Endodermal cell (in vitro differentiated cells): ENCODE measurements around the gene KCNMB3. TPM values are rescaled to one million over a fixed set of nuclear protein-coding genes. Genes with fewer than 3 reads are reported as not detected.
"Not testable (repeated sequence)": the region's sequence is repeated elsewhere in the genome, so short reads cannot be mapped to it uniquely, and the experiment has no call there.

Source experiments
- DNase-seq: peaks from one replicate; pipeline ENCODE4 v3.0.0-alpha.2; 2017
- H3K27ac ChIP-seq: 2 replicates; pipeline ENCODE4 v1.5.1; 2013; ENCODE audit warnings: mild to moderate bottlenecking, low read depth, low read length, moderate library complexity
- H3K27me3 ChIP-seq: 2 replicates; pipeline ENCODE4 v1.6.1; 2013; ENCODE audit warnings: mild to moderate bottlenecking, low read length, moderate library complexity; ENCODE audit not compliant: insufficient read depth, control insufficient read depth, poor library complexity, severe bottlenecking
- H3K36me3 ChIP-seq: 2 replicates; pipeline ENCODE4 v1.7.0; 2013; ENCODE audit warnings: mild to moderate bottlenecking, low read length, moderate library complexity; ENCODE audit not compliant: control insufficient read depth, insufficient read depth
- H3K4me1 ChIP-seq: one replicate; pipeline ENCODE4 v1.7.0; 2013; ENCODE audit warnings: low read length; ENCODE audit not compliant: control insufficient read depth, insufficient read depth
- H3K4me3 ChIP-seq: 2 replicates; pipeline ENCODE4 v1.5.1; 2013; ENCODE audit warnings: mild to moderate bottlenecking, low read length, moderate library complexity
- H3K9ac ChIP-seq: 2 replicates; pipeline ENCODE4 v1.6.1; 2013; ENCODE audit warnings: mild to moderate bottlenecking, low read length, moderate library complexity; ENCODE audit not compliant: poor library complexity, severe bottlenecking; ENCODE audit errors: extremely low read depth
- H3K9me3 ChIP-seq: 2 replicates; pipeline ENCODE4 v1.6.1; 2013; ENCODE audit warnings: mild to moderate bottlenecking, low read length, moderate library complexity; ENCODE audit not compliant: control insufficient read depth
- H3K27ac Mint-ChIP-seq: 2 replicates; pipeline ENCODE4 v1.8.0; 2020; ENCODE audit warnings: mixed read lengths
- H3K27me3 Mint-ChIP-seq: 2 replicates; pipeline ENCODE4 v1.8.0; 2021; ENCODE audit warnings: mild to moderate bottlenecking, mixed read lengths; ENCODE audit not compliant: insufficient read depth
- H3K36me3 Mint-ChIP-seq: 2 replicates; pipeline ENCODE4 v1.8.0; 2020; ENCODE audit warnings: low read depth, mixed read lengths
- H3K4me1 Mint-ChIP-seq: 2 replicates; pipeline ENCODE4 v1.8.0; 2020; ENCODE audit warnings: mixed read lengths
- H3K4me3 Mint-ChIP-seq: 2 replicates; pipeline ENCODE4 v1.8.0; 2020; ENCODE audit warnings: mild to moderate bottlenecking, moderate library complexity, mixed read lengths
- H3K9me3 Mint-ChIP-seq: 2 replicates; pipeline ENCODE4 v1.8.0; 2020; ENCODE audit warnings: mild to moderate bottlenecking, mixed read lengths
- WGBS, 2 experiments: methylation state at CpG; one replicate each; pipeline versions ENCODE4 v1.1.5 to v1.1.7; 2013; ENCODE audit warnings: missing lambda C conversion rate in 2 of 2, mixed read lengths in 1 of 2; ENCODE audit not compliant: insufficient coverage in 1 of 2, insufficient read length in 1 of 2; 5-methylcytosine and 5-hydroxymethylcytosine counted together
- total RNA-seq, 2 donors: library from RNA; stranded (reverse); fragmentation: NEBNext Ultra II Directional in 1 of 2; extraction: Animal tissue kit (Norgen Biotek cat#: 25700) in 1 of 2; gene quantifications; 2 replicates in 1 of 2; 3 replicates in 1 of 2; pipeline ENCODE4 v1.2.1, GENCODE V29; 2021
- TF ChIP-seq, protein P1 (sequence below): fragments of 200-600 bp; sonication (generic); conservative IDR thresholded peaks from 2 replicates; pipeline ENCODE4 v1.5.0; 2021; ENCODE audit warnings: antibody characterized with exemption, mild to moderate bottlenecking

KCNMB3 gene
- total RNA-seq, 2 donors from 2014 or later: 2.4 to 2.6 TPM

DNA sequence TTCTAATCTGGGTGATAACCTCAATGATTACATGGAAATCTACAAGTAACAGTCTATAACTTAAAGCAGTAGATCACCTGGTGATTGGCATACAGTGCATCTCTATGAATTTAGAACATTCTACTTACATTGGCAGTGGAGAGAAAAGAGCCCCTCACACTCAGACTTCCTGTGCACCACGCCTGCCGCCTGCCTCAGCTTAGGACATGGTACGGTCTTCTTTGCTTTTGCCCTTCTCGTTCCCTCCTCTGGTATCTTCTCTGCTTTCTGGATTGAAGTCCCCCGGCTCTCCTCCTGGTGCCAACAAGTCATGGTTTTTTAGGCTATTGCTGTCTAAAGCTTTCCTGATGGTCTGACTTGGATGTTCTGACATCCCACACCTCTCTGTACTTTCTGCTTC is 7.9 kb upstream of the KCNMB3 start:
- Mint-ChIP-seq H3K36me3 (peaks cover 7% of the 10 kb centered on the region), H3K4me3 (no peak overlapping the region), H3K27me3 (peaks cover 21% of the 10 kb centered on the region), H3K4me1 (no peaks in the 10 kb centered on the region), H3K27ac (no peak overlapping the region), H3K9me3 (peaks cover 26% of the 10 kb centered on the region)
- no peak for DNase-seq
- H3K9me3 ChIP-seq: peaks cover 8% of the 10 kb centered on the region
- H3K9ac ChIP-seq: no peak overlapping the region
- TF ChIP-seq, protein P1, sequence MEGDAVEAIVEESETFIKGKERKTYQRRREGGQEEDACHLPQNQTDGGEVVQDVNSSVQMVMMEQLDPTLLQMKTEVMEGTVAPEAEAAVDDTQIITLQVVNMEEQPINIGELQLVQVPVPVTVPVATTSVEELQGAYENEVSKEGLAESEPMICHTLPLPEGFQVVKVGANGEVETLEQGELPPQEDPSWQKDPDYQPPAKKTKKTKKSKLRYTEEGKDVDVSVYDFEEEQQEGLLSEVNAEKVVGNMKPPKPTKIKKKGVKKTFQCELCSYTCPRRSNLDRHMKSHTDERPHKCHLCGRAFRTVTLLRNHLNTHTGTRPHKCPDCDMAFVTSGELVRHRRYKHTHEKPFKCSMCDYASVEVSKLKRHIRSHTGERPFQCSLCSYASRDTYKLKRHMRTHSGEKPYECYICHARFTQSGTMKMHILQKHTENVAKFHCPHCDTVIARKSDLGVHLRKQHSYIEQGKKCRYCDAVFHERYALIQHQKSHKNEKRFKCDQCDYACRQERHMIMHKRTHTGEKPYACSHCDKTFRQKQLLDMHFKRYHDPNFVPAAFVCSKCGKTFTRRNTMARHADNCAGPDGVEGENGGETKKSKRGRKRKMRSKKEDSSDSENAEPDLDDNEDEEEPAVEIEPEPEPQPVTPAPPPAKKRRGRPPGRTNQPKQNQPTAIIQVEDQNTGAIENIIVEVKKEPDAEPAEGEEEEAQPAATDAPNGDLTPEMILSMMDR: no peak
- no peak overlapping the region for H3K27ac ChIP-seq
- no peaks in the 10 kb centered on the region for H3K4me1 ChIP-seq
- H3K4me3 ChIP-seq: no peak overlapping the region
- no peaks in the 10 kb centered on the region for H3K36me3 ChIP-seq
- H3K27me3 ChIP-seq: peaks cover 4% of the 10 kb centered on the region
- 78 to 100% methylated on average over 3 to 5 of the region's 5 CpGs for WGBS, 2 experiments

DNA sequence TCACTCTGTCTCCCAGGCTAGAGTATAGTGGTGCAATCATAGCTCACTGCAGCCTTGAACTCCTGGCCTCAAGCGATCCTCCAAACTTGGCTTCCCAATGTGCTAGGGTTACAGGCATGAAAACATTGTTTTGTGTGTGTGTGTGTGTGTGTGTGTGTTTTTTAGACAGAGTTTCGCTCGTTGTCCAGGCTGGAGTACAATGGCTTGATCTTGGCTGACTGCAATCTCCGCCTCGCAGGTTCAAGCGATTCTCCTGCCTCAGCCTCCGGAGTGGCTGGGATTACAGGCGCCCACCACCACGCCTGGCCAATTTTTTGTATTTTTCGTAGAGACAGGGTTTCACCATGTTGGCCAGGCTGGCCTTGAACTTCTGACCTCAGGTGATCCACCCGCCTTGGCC is 6.8 kb upstream of the KCNMB3 start:
- H3K27me3 ChIP-seq, H3K36me3 Mint-ChIP-seq, H3K27ac Mint-ChIP-seq, H3K4me1 Mint-ChIP-seq, H3K9me3 ChIP-seq, DNase-seq, H3K4me1 ChIP-seq, H3K4me3 ChIP-seq, H3K36me3 ChIP-seq, H3K4me3 Mint-ChIP-seq, H3K27ac ChIP-seq, H3K9ac ChIP-seq: not testable (repeated sequence)
- peaks cover 26% of the 10 kb centered on the region for H3K9me3 Mint-ChIP-seq
- 92 to 95% methylated on average over 6 to 11 of the region's 11 CpGs for WGBS, 2 experiments
- peaks cover 21% of the 10 kb centered on the region for H3K27me3 Mint-ChIP-seq

DNA sequence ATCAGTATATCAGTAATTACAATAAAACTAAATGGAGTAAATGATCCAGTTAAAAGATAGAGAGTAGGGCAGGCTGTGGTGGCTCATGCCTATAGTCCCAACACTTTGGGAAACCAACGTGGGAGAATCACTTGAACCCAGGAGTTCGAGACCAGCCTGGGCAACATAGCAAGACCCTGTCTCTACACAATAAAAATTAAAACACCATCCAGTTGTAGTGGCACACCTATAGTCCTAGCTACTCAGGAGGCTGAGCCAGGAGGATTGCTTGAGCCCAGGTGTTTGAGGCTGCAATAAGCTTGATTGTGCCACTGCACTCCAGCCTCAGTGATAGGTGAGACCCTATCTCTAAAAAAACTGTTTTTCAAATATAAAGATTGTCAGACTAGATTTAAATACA is 5.9 kb upstream of the KCNMB3 start:
- DNase-seq: no peak

More for the DNA sequence above, 5.9 kb upstream of the KCNMB3 start:
- H3K27me3 ChIP-seq: peaks cover 4% of the 10 kb centered on the region
- no peaks in the 10 kb centered on the region for H3K4me1 ChIP-seq
- H3K4me1 Mint-ChIP-seq: no peaks in the 10 kb centered on the region
- peaks cover 8% of the 10 kb centered on the region for H3K36me3 Mint-ChIP-seq
- H3K9me3 Mint-ChIP-seq: peaks cover 26% of the 10 kb centered on the region
- no peak overlapping the region for H3K9ac ChIP-seq
- 88 to 100% methylated on average over 1 to 2 of the region's 2 CpGs for WGBS, 2 experiments
- no peak overlapping the region for H3K27ac Mint-ChIP-seq
- no peak overlapping the region for H3K4me3 Mint-ChIP-seq
- no peak overlapping the region for H3K4me3 ChIP-seq
- TF ChIP-seq, protein P1: no peak
- no peak overlapping the region for H3K27ac ChIP-seq
- no peaks in the 10 kb centered on the region for H3K36me3 ChIP-seq
- peaks cover 21% of the 10 kb centered on the region for H3K27me3 Mint-ChIP-seq
- H3K9me3 ChIP-seq: peaks cover 8% of the 10 kb centered on the region
